Activated CD4-positive, alpha-beta T cell treated with anti-CD3 and anti-CD28 coated beads, Interleukin-2, amount 10 ng/mL, durations not matched to agents 24 days and 14 days (primary cell): Measurements from ENCODE around the gene CLTA. TPM values are rescaled to one million over a fixed set of nuclear protein-coding genes. Genes with fewer than 3 reads are reported as not detected.

Source experiments
- DNase-seq: peaks from one replicate; pipeline ENCODE4 v3.0.0; 2022
- H3K27ac Mint-ChIP-seq: one replicate; pipeline ENCODE4 v1.8.0; 2022; ENCODE audit warnings: mild to moderate bottlenecking, mixed read lengths
- H3K27me3 Mint-ChIP-seq: one replicate; pipeline ENCODE4 v1.8.0; 2022; ENCODE audit warnings: mixed read lengths
- H3K36me3 Mint-ChIP-seq: one replicate; pipeline ENCODE4 v1.8.0; 2022; ENCODE audit warnings: low read depth, mild to moderate bottlenecking, mixed read lengths
- H3K4me1 Mint-ChIP-seq: one replicate; pipeline ENCODE4 v1.8.0; 2021; ENCODE audit warnings: mixed read lengths
- H3K4me3 Mint-ChIP-seq: one replicate; pipeline ENCODE4 v1.8.0; 2022; ENCODE audit warnings: mild to moderate bottlenecking, moderate library complexity, mixed read lengths
- H3K9me3 Mint-ChIP-seq: one replicate; pipeline ENCODE4 v1.8.0; 2021; ENCODE audit warnings: mixed read lengths
- intact Hi-C: fragments of 100-400 bp; cut with micrococcal nuclease; formaldehyde crosslinking; loops from one replicate; pipeline ENCODE4 v1.15.1; 2023
- total RNA-seq: library from RNA; stranded (reverse); gene quantifications from 2 replicates; pipeline ENCODE4 v1.2.3, GENCODE V29; 2022

CLTA gene
- total RNA-seq = 173 and 177 TPM in 2 replicates

- Mint-ChIP-seq H3K27ac (peak within 1 kb of the TSS; percentile 85), H3K4me1 (peaks cover 44% of the 10 kb centered on the region), H3K36me3 (peaks cover 30% of the 10 kb centered on the region), H3K27me3 (peaks cover 5% of the 10 kb centered on the region), H3K9me3 (no peaks in the 10 kb centered on the region), H3K4me3 (peak within 1 kb of the TSS; percentile 96)
- DNase-seq = peak; percentile 98
- intact Hi-C loops = loop anchor here (1.0 to 2.0 kb wide), 7 partner anchors 16 to 154 kb away; partner anchors contain the start of genes GLIPR2, GNE and RECK
Measured at GRCh38 chr9:36190388-36191289, at the start of gene CLTA. Gene CLTA (plus strand): TSS chr9:36190921. CDS start chr9:36191057, 136 bp downstream.

DNA sequence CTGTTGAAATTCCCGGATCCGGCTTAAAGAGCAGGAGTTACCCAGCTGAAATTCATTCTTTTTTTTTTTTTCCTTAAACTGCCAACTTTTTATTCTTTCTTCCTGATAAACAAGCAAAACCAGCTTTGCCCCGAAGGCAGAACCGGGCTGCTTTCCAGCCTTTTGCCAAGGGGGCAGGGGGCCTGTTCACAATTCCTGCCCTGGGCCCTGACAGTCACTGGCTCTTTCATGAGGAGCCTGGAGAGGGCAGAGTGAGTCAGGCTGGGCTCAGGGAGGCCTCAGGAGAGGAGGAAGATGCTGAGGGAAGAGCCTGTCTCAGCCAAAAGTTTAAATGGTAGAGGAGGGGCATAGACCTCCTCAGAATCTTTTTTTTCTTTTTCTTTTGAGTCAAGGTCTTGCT is 49.4 kb upstream of the CLTA start:
- peaks cover 10% of the 10 kb centered on the region for H3K9me3 Mint-ChIP-seq
- no peak overlapping the region for H3K27ac Mint-ChIP-seq
- H3K4me1 Mint-ChIP-seq = peaks cover 84% of the 10 kb centered on the region
- H3K36me3 Mint-ChIP-seq = peaks cover 21% of the 10 kb centered on the region
- H3K4me3 Mint-ChIP-seq = peak overlapping the region; percentile 84
- no peak for DNase-seq
- peaks cover 2% of the 10 kb centered on the region for H3K27me3 Mint-ChIP-seq
- intact Hi-C loops = no loop called here

DNA sequence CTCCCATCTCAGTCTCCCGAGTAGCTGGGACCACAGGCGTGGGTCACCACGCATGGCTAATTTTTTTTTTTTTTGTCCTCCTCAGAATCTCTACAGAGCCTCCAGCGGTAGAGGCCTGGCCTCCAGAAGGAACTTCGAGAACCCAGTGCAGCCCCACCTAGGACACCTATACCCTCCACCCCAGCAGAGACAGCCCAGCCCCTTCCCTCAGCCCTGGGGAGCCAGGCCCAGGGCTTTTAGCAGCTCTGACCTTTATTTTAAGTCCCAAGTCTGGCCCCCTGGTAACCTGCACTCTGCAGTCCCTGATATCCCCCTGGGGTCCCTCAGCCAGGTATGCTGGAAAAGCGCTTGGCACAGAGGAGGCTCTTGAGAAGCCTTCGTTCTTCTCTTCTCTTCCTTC is 49.0 kb upstream of the CLTA start:
- H3K9me3 Mint-ChIP-seq = peaks cover 12% of the 10 kb centered on the region
- H3K27me3 Mint-ChIP-seq = peaks cover 2% of the 10 kb centered on the region
- H3K4me3 Mint-ChIP-seq = peak overlapping the region; percentile 21
- H3K4me1 Mint-ChIP-seq = peaks cover 85% of the 10 kb centered on the region
- peak overlapping the region; percentile 94 for H3K27ac Mint-ChIP-seq
- no peak for DNase-seq
- intact Hi-C loops = no loop called here
- H3K36me3 Mint-ChIP-seq = peaks cover 23% of the 10 kb centered on the region

DNA sequence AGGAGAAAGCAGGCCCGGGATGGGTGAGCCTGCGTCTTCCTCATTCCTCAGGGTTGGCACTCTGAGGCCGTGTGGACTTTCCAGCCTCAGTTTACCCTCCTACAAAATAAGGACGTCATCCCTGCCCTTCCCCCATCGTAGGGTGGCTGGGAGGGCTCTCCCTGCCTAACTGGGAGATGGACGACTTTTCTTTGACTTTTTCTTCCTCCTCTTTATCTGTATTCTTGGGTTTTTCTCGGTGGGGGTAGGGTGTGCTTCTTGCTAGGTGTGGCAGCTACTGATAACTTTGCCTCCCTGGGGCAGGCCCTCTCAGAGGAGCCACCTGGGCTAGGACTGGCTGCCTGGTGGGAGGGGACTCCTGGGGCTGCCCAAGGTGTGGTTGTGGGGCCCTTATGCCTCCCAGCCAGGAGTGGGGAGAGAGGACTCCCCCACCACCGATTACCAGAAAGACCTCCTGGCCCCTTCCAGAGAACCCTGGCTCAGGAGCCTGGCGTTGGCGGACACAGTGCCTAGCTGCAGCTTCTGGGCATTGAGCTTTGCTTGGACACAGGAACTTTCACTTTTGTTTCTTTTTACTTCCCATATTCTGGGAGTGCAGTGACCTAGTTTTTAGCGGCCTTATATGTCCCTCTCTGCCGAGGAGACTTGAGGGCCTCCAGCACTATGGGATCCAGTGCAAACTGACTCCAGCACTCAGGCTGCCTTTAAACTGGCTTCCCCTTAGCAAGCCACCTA is 48.0 kb upstream of the CLTA start:
- Mint-ChIP-seq H3K9me3 (peaks cover 16% of the 10 kb centered on the region), H3K4me3 (peak overlapping the region; percentile 85), H3K27ac (peak overlapping the region; percentile 94), H3K27me3 (peaks cover 2% of the 10 kb centered on the region), H3K4me1 (peaks cover 87% of the 10 kb centered on the region), H3K36me3 (peaks cover 32% of the 10 kb centered on the region)
- intact Hi-C loops = no loop called here
- peak; percentile 74 for DNase-seq

- no peaks in the 10 kb centered on the region for H3K27me3 Mint-ChIP-seq
- peaks cover 16% of the 10 kb centered on the region for H3K9me3 Mint-ChIP-seq
- peaks cover 34% of the 10 kb centered on the region for H3K36me3 Mint-ChIP-seq
- DNase-seq = no peak
- peak overlapping the region; percentile 85 for H3K4me3 Mint-ChIP-seq
- intact Hi-C loops = no loop called here
- H3K4me1 Mint-ChIP-seq = peaks cover 88% of the 10 kb centered on the region
- H3K27ac Mint-ChIP-seq = peak overlapping the region; percentile 94
Measured at GRCh38 chr9:36143245-36143641, 47.5 kb upstream of the CLTA start.

GRCh38 chr9:36144309-36145232 is 46.1 kb upstream of the CLTA start:
- H3K27me3 Mint-ChIP-seq = no peaks in the 10 kb centered on the region
- H3K4me1 Mint-ChIP-seq = peaks cover 85% of the 10 kb centered on the region
- intact Hi-C loops = no loop called here
- peaks cover 37% of the 10 kb centered on the region for H3K36me3 Mint-ChIP-seq
- H3K4me3 Mint-ChIP-seq = peak overlapping the region; percentile 85
- peak overlapping the region; percentile 94 for H3K27ac Mint-ChIP-seq
- peak; percentile 80 for DNase-seq
- H3K9me3 Mint-ChIP-seq = peaks cover 16% of the 10 kb centered on the region

- no peak for DNase-seq
- H3K4me3 Mint-ChIP-seq = peak overlapping the region; percentile 85
- peaks cover 16% of the 10 kb centered on the region for H3K9me3 Mint-ChIP-seq
- no peaks in the 10 kb centered on the region for H3K27me3 Mint-ChIP-seq
- no peak overlapping the region for H3K27ac Mint-ChIP-seq
- intact Hi-C loops = no loop called here
- peaks cover 80% of the 10 kb centered on the region for H3K4me1 Mint-ChIP-seq
- H3K36me3 Mint-ChIP-seq = peaks cover 38% of the 10 kb centered on the region
Measured at GRCh38 chr9:36145970-36146369, 44.8 kb upstream of the CLTA start.

GRCh38 chr9:36146651-36147050 is 44.1 kb upstream of the CLTA start:
- intact Hi-C loops = no loop called here
- no peak overlapping the region for H3K4me3 Mint-ChIP-seq
- H3K4me1 Mint-ChIP-seq = peaks cover 81% of the 10 kb centered on the region
- peaks cover 40% of the 10 kb centered on the region for H3K36me3 Mint-ChIP-seq
- H3K9me3 Mint-ChIP-seq = peaks cover 16% of the 10 kb centered on the region
- DNase-seq = no peak
- H3K27me3 Mint-ChIP-seq = no peaks in the 10 kb centered on the region
- no peak overlapping the region for H3K27ac Mint-ChIP-seq

GRCh38 chr9:36147441-36148175 is 43.1 kb upstream of the CLTA start:
- H3K4me3 Mint-ChIP-seq = peak overlapping the region; percentile 18
- peak overlapping the region; percentile 41 for H3K27ac Mint-ChIP-seq
- no peak for DNase-seq
- peaks cover 80% of the 10 kb centered on the region for H3K4me1 Mint-ChIP-seq
- peaks cover 45% of the 10 kb centered on the region for H3K36me3 Mint-ChIP-seq
- no peaks in the 10 kb centered on the region for H3K27me3 Mint-ChIP-seq
- H3K9me3 Mint-ChIP-seq = peaks cover 16% of the 10 kb centered on the region
- intact Hi-C loops = loop anchor here (1.0 kb wide), 1 partner anchor 10 kb away; no protein-coding TSS in a partner anchor

GRCh38 chr9:36148311-36149051 is 42.2 kb upstream of the CLTA start:
- intact Hi-C loops = loop anchor here (1.0 kb wide), 1 partner anchor 11 kb away; no protein-coding TSS in a partner anchor
- peaks cover 46% of the 10 kb centered on the region for H3K36me3 Mint-ChIP-seq
- H3K27ac Mint-ChIP-seq = peak overlapping the region; percentile 45
- peak; percentile 85 for DNase-seq
- H3K27me3 Mint-ChIP-seq = no peaks in the 10 kb centered on the region
- H3K4me3 Mint-ChIP-seq = peak overlapping the region; percentile 5
- peaks cover 76% of the 10 kb centered on the region for H3K4me1 Mint-ChIP-seq
- H3K9me3 Mint-ChIP-seq = peaks cover 16% of the 10 kb centered on the region

DNA sequence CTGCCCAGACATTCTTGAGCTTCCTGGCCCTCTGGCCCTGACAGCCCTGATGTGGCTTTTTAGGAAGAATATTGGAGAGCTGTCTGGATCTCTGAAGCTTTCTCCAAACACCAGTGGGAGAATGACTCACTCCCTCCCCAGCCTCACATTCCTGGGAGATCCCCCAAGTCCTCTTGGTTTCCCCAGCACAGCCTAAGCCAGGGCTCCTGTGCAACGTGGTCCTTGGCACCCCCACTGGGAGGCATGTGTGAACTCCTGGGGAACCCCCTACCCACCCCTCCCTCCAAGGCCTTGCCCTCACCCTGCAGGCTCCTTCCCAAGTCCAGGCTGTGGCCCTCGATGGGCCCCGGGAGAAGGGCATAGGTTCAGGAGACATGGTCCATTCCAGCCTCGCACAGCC is 41.5 kb upstream of the CLTA start:
- Mint-ChIP-seq H3K9me3 (peaks cover 16% of the 10 kb centered on the region), H3K36me3 (peaks cover 46% of the 10 kb centered on the region), H3K4me1 (peaks cover 74% of the 10 kb centered on the region), H3K27me3 (no peaks in the 10 kb centered on the region), H3K4me3 (no peak overlapping the region), H3K27ac (peak overlapping the region; percentile 32)
- intact Hi-C loops = no loop called here
- DNase-seq = no peak
